NCI-H146 treated with DMSO at 0.1 percent for 48 hours (cell line): Measurements from ENCODE around the gene MEF2B.

Experiments used
- DNase-seq: peaks from one replicate; lab custom pipeline; 2025; ENCODE audit not compliant: unreplicated experiment; lab: John Stamatoyannopoulos, UW

MEF2B gene

GRCh38 chr19:19170053-19170872 is at the start of gene MEF2B:
Gene MEF2B (minus strand): TSS chr19:19170263. CDS start chr19:19150735, 19,528 bp downstream.
- peak; percentile 80 for DNase-seq

GRCh38 chr19:19218911-19219310 is 48.8 kb upstream of the MEF2B start:
- no peak for DNase-seq

GRCh38 chr19:19217099-19217498 is 47.0 kb upstream of the MEF2B start:
- DNase-seq = peak; percentile 43

- no peak for DNase-seq
Measured at GRCh38 chr19:19215792-19216191, 45.7 kb upstream of the MEF2B start.

GRCh38 chr19:19214892-19215291 is 44.8 kb upstream of the MEF2B start:
- no peak for DNase-seq

GRCh38 chr19:19214159-19214490 is 44.1 kb upstream of the MEF2B start:
- DNase-seq = peak; percentile 10

- no peak for DNase-seq
Measured at GRCh38 chr19:19213426-19214158, 43.5 kb upstream of the MEF2B start.

GRCh38 chr19:19212916-19213315 is 42.9 kb upstream of the MEF2B start:
- DNase-seq = no peak

- DNase-seq = peak; percentile 28
Measured at GRCh38 chr19:19211499-19212420, 41.7 kb upstream of the MEF2B start, which contains the start of gene NCAN. Gene NCAN (plus strand): TSS chr19:19211958. CDS start chr19:19216954, 4,996 bp downstream.

GRCh38 chr19:19209372-19209771 is 39.3 kb upstream of the MEF2B start:
- peak; percentile 5 for DNase-seq

- no peak for DNase-seq
Measured at GRCh38 chr19:19207637-19208572, 37.8 kb upstream of the MEF2B start.

- no peak for DNase-seq
Measured at GRCh38 chr19:19206938-19207337, 36.9 kb upstream of the MEF2B start.

- no peak for DNase-seq
Measured at GRCh38 chr19:19205416-19206410, 35.6 kb upstream of the MEF2B start.

GRCh38 chr19:19204181-19204580 is 34.1 kb upstream of the MEF2B start:
- no peak for DNase-seq

- peak; percentile 83 for DNase-seq
Measured at GRCh38 chr19:19203012-19203856, 33.2 kb upstream of the MEF2B start, which contains the start of gene NR2C2AP. Gene NR2C2AP (minus strand): TSS chr19:19203414. CDS start chr19:19203060, 354 bp downstream.

- no peak for DNase-seq
Measured at GRCh38 chr19:19202707-19203011, 32.6 kb upstream of the MEF2B start.

- DNase-seq = no peak
Measured at GRCh38 chr19:19201697-19202630, 31.9 kb upstream of the MEF2B start.
